T-helper 2 cell (primary cell): Measurements from ENCODE around the gene EFHD1.
"Not testable (repeated sequence)": the region's sequence is repeated elsewhere in the genome, so short reads cannot be mapped to it uniquely, and the experiment has no call there.

Experiments used
- DNase-seq, 5 experiments: peaks; one replicate each; pipeline versions ENCODE4 v3.0.0 to v3.0.0-alpha.2; 2012 to 2022

EFHD1 gene

GRCh38 chr2:232697059-232697806, 63.8 kb downstream of the EFHD1 start, which contains the start of gene GIGYF2:
Gene GIGYF2, plus strand, starts transcription at chr2:232697331. Its CDS starts 37,867 bp downstream, at chr2:232735198.
- DNase-seq = peak; percentile 82 to 96 (median 87)

GRCh38 chr2:232697807-232698110, 64.4 kb downstream of the EFHD1 start:
- no peak for DNase-seq

- no peak for DNase-seq
These were observed 65.2 kb downstream of the EFHD1 start for GRCh38 chr2:232698556-232699091.

- DNase-seq = no peak
These were observed 65.7 kb downstream of the EFHD1 start for GRCh38 chr2:232699110-232699509.

- no peak for DNase-seq
These were observed 66.8 kb downstream of the EFHD1 start for GRCh38 chr2:232700154-232700553.

GRCh38 chr2:232707076-232707475, 73.7 kb downstream of the EFHD1 start:
- DNase-seq = no peak

GRCh38 chr2:232713505-232713904, 80.1 kb downstream of the EFHD1 start:
- DNase-seq = no peak

- no peak for DNase-seq
These were observed 81.6 kb downstream of the EFHD1 start for GRCh38 chr2:232714969-232715368.

GRCh38 chr2:232720056-232720455, 86.7 kb downstream of the EFHD1 start:
- DNase-seq = not testable (repeated sequence)

- DNase-seq = no peak
These were observed 87.9 kb downstream of the EFHD1 start for GRCh38 chr2:232721261-232721660.

- DNase-seq = peak in 1 of 5 experiments; percentile 30
These were observed 88.5 kb downstream of the EFHD1 start for GRCh38 chr2:232721882-232722281.

GRCh38 chr2:232723027-232723426, 89.6 kb downstream of the EFHD1 start:
- no peak for DNase-seq

GRCh38 chr2:232728785-232729184, 95.4 kb downstream of the EFHD1 start:
- no peak for DNase-seq

- DNase-seq = no peak
These were observed 98.1 kb downstream of the EFHD1 start for GRCh38 chr2:232731470-232731869.
